K562 (cell line): ENCODE data around the gene MERTK. TPM values are rescaled to one million over a fixed set of nuclear protein-coding genes. Genes with fewer than 3 reads are reported as not detected.
A peak's percentile ranks its signal among the peaks of the same experiment; 100 is the strongest.

Experiments
- ARID1B ChIP-seq: fragments of 450-650 bp; IDR thresholded peaks from 2 replicates; pipeline ENCODE4 v1.6.1; 2016; ENCODE audit warnings: antibody characterized with exemption, mild to moderate bottlenecking, inconsistent platforms
- ATF3 ChIP-seq, 2 experiments: fragments of 450-650 bp in 1 of 2; sonication (generic) in 1 of 2; formaldehyde crosslinking in 1 of 2; IDR thresholded peaks in 1 of 2; conservative IDR thresholded peaks in 1 of 2; 2 replicates each; pipeline versions ENCODE4 v1.6.1 to v1.8.1; 2016 to 2023; ENCODE audit warnings: mild to moderate bottlenecking in 2 of 2, moderate library complexity in 2 of 2, inconsistent platforms in 1 of 2, missing genetic modification reagents in 1 of 2
- CBFA2T2 ChIP-seq: fragments of 450-650 bp; conservative IDR thresholded peaks from 2 replicates; pipeline ENCODE4 v1.6.1; 2017; ENCODE audit warnings: mild to moderate bottlenecking
- CBFA2T3 ChIP-seq: fragments of 450-650 bp; IDR thresholded peaks from 2 replicates; pipeline ENCODE4 v1.6.1; 2017
- CEBPZ ChIP-seq: fragments of 150-350 bp; IDR thresholded peaks from 2 replicates; pipeline ENCODE4 v1.6.1; 2014; ENCODE audit warnings: low read depth, mild to moderate bottlenecking, low read length, borderline replicate concordance
- CSDE1 ChIP-seq, 2 experiments: fragments of 450-650 bp; IDR thresholded peaks; 2 replicates each; pipeline ENCODE4 v1.6.1; 2016; ENCODE audit warnings: mild to moderate bottlenecking in 1 of 2
- ETV5 ChIP-seq: sonication (generic); formaldehyde crosslinking; IDR thresholded peaks from 2 replicates; pipeline ENCODE4 v1.4.0; 2020; ENCODE audit warnings: low read depth, mild to moderate bottlenecking, missing genetic modification reagents
- JUND ChIP-seq, 2 experiments: IDR thresholded peaks; 2 replicates in 1 of 2; 3 replicates in 1 of 2; pipeline ENCODE4 v1.6.1; 2011; ENCODE audit warnings: borderline replicate concordance in 2 of 2, low read depth in 2 of 2, low read length in 2 of 2, improper control_type of control experiment in 1 of 2, missing biosample characterization in 1 of 2, missing genetic modification characterization in 1 of 2, missing genetic modification reagents in 1 of 2
- KDM1A ChIP-seq, 2 experiments: fragments of 450-650 bp; IDR thresholded peaks; 2 replicates each; pipeline ENCODE4 v1.6.1; 2016; ENCODE audit warnings: mild to moderate bottlenecking in 2 of 2
- MAZ ChIP-seq, 2 experiments: fragments of 450-650 bp in 1 of 2; sonication (generic) in 1 of 2; formaldehyde crosslinking; IDR thresholded peaks in 1 of 2; conservative IDR thresholded peaks in 1 of 2; 2 replicates each; pipeline versions ENCODE4 v1.4.0 to v1.5.0; 2020; ENCODE audit warnings: mild to moderate bottlenecking in 1 of 2, missing genetic modification reagents in 1 of 2
- NUFIP1 ChIP-seq: fragments of 450-650 bp; IDR thresholded peaks from 2 replicates; pipeline ENCODE4 v1.6.1; 2018; ENCODE audit not compliant: partially characterized antibody
- POLR2AphosphoS5 ChIP-seq: IDR thresholded peaks from 2 replicates; pipeline ENCODE4 v1.6.1; 2011; ENCODE audit warnings: mild to moderate bottlenecking, low read depth, low read length, moderate library complexity; ENCODE audit not compliant: control insufficient read depth, insufficient read depth
- RAD51 ChIP-seq: fragments of 450-650 bp; IDR thresholded peaks from 2 replicates; pipeline ENCODE4 v1.7.1; 2016; ENCODE audit warnings: low read depth, mild to moderate bottlenecking, borderline replicate concordance
- SIN3A ChIP-seq, 2 experiments: fragments of 150-350 bp in 1 of 2; IDR thresholded peaks; 2 replicates each; pipeline ENCODE4 v1.6.1; 2011 to 2016; ENCODE audit warnings: borderline replicate concordance in 2 of 2, low read depth in 2 of 2, low read length in 2 of 2, mild to moderate bottlenecking in 2 of 2, moderate library complexity in 2 of 2; ENCODE audit not compliant: control insufficient read depth in 1 of 2
- SMARCB1 ChIP-seq: IDR thresholded peaks from 2 replicates; pipeline ENCODE4 v1.6.1; 2011; ENCODE audit warnings: improper control_type of control experiment, low read depth; ENCODE audit not compliant: insufficient read length
- TAL1 ChIP-seq: fragments of 450-650 bp; IDR thresholded peaks from 2 replicates; pipeline ENCODE4 v1.6.1; 2016; ENCODE audit warnings: mild to moderate bottlenecking
- TEAD4 ChIP-seq, 2 experiments: sonication (generic) in 1 of 2; formaldehyde crosslinking in 1 of 2; IDR thresholded peaks; 2 replicates each; pipeline versions ENCODE4 v1.6.1 to v1.8.0; 2012 to 2022; ENCODE audit warnings: borderline replicate concordance in 1 of 2, inconsistent platforms in 1 of 2, low read length in 1 of 2, mild to moderate bottlenecking in 1 of 2, missing genetic modification reagents in 1 of 2
- polyA plus RNA-seq, 8 experiments: library from polyadenylated mRNA; depleted of rRNA in 4 of 8; stranded (reverse) in 5 of 8; unstranded in 3 of 8; fragments of >200 nt; fragmentation: Nextera tagmentation in 2 of 8; fragmentation: Illumina TruSeq in 1 of 8; extraction: Ambion mirVana in 2 of 8; extraction: Trizol in 1 of 8; gene quantifications; 2 replicates each; pipeline versions ENCODE4 v1.2.1 to v1.2.3, GENCODE V29; 2011 to 2014; ENCODE audit warnings: inconsistent platforms in 1 of 8, missing spikeins in 1 of 8
- total RNA-seq, 7 experiments: library from RNA; depleted of rRNA in 6 of 7; stranded (reverse); fragments of >200 nt in 6 of 7; fragmentation: Illumina TruSeq in 2 of 7; extraction: Trizol in 2 of 7; gene quantifications; 2 replicates each; pipeline versions ENCODE4 v1.2.1 to v1.2.3, GENCODE V29; 2011 to 2021; ENCODE audit warnings: low replicate concordance in 1 of 7
- TF ChIP-seq, protein P1 (sequence below): fragments of 250-450 bp; sonication (Bioruptor Pico); IDR thresholded peaks from 2 replicates; pipeline ENCODE4 v1.4.0; 2020; ENCODE audit warnings: mild to moderate bottlenecking, moderate library complexity

MERTK gene
- total and polyA plus RNA-seq, 9 of the 15 experiments (the other 6 are each of a cell fraction or from before 2014, with no cell fraction given), result 0.23 to 1.6 (median 0.74) TPM

GRCh38 chr2:112047537-112048235 lies 149.3 kb downstream of the MERTK start (continued):
- TF ChIP-seq CEBPZ, result no peak
- peak; percentile 45 for TF ChIP-seq ARID1B
- peak; percentile 30 for TF ChIP-seq TEAD4 (IDR thresholded peaks at IDR 0.05; ENCODE audit: low read length)
- no peak for TF ChIP-seq TEAD4 (CRISPR knock-in tag; IDR thresholded peaks at IDR 0.05; ENCODE audit: borderline replicate concordance)
- no peak for TF ChIP-seq SIN3A (IDR thresholded peaks at IDR 0.05; ENCODE audit: borderline replicate concordance in 2 of 2, control insufficient read depth in 1 of 2, low read depth in 2 of 2, low read length in 2 of 2)
- peak; percentile 28; the same call in 1 of the 2 replicates for TF ChIP-seq TAL1
- no peak for TF ChIP-seq SMARCB1
- no peak for TF ChIP-seq RAD51
- TF ChIP-seq POLR2AphosphoS5, result no peak
- TF ChIP-seq ETV5 (CRISPR knock-in tag), result no peak
- TF ChIP-seq JUND (IDR thresholded peaks at IDR 0.05; ENCODE audit: borderline replicate concordance, low read depth, low read length), result peak; percentile 68; the same call in 1 of the 2 replicates
- 0 out of 3 replicates have a peak, but pooled peaks have one; percentile 45 for TF ChIP-seq JUND (tag; IDR thresholded peaks at IDR 0.05; ENCODE audit: borderline replicate concordance, low read depth, low read length)
- 0 out of 4 replicates have a peak, but pooled peaks of 1 of the 2 experiments have one; percentile 4 for TF ChIP-seq MAZ (CRISPR knock-in tag; conservative IDR thresholded peaks at IDR 0.05 in 1 of 2, IDR thresholded peaks at IDR 0.05 in 1 of 2)
- peak; percentile 73 for TF ChIP-seq CBFA2T3
- no peak for TF ChIP-seq NUFIP1
- no peak for TF ChIP-seq CSDE1 (IDR thresholded peaks at IDR 0.05)
- TF ChIP-seq CBFA2T2, result peak; percentile 38
- 0 out of 4 replicates have a peak, but pooled peaks of 1 of the 2 experiments have one; percentile 19 for TF ChIP-seq KDM1A (IDR thresholded peaks at IDR 0.05)
- TF ChIP-seq ATF3 (IDR thresholded peaks at IDR 0.05), result peak; percentile 58; the same call in 1 of the 2 replicates
- no peak for TF ChIP-seq ATF3 (CRISPR knock-in tag; conservative IDR thresholded peaks at IDR 0.05)
- TF ChIP-seq, protein P1, sequence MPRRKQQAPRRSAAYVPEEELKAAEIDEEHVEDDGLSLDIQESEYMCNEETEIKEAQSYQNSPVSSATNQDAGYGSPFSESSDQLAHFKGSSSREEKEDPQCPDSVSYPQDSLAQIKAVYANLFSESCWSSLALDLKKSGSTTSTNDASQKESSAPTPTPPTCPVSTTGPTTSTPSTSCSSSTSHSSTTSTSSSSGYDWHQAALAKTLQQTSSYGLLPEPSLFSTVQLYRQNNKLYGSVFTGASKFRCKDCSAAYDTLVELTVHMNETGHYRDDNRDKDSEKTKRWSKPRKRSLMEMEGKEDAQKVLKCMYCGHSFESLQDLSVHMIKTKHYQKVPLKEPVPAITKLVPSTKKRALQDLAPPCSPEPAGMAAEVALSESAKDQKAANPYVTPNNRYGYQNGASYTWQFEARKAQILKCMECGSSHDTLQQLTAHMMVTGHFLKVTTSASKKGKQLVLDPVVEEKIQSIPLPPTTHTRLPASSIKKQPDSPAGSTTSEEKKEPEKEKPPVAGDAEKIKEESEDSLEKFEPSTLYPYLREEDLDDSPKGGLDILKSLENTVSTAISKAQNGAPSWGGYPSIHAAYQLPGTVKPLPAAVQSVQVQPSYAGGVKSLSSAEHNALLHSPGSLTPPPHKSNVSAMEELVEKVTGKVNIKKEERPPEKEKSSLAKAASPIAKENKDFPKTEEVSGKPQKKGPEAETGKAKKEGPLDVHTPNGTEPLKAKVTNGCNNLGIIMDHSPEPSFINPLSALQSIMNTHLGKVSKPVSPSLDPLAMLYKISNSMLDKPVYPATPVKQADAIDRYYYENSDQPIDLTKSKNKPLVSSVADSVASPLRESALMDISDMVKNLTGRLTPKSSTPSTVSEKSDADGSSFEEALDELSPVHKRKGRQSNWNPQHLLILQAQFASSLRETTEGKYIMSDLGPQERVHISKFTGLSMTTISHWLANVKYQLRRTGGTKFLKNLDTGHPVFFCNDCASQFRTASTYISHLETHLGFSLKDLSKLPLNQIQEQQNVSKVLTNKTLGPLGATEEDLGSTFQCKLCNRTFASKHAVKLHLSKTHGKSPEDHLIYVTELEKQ (CRISPR knock-in tag), result no peak
